ENCODE results near the gene B9D2. TPM values are rescaled to one million over a fixed set of nuclear protein-coding genes. Genes with fewer than 3 reads are reported as not detected.

Gene B9D2
- total RNA-seq, 2 experiments from 2014 or later: 10.6 to 12.8 TPM

DNA sequence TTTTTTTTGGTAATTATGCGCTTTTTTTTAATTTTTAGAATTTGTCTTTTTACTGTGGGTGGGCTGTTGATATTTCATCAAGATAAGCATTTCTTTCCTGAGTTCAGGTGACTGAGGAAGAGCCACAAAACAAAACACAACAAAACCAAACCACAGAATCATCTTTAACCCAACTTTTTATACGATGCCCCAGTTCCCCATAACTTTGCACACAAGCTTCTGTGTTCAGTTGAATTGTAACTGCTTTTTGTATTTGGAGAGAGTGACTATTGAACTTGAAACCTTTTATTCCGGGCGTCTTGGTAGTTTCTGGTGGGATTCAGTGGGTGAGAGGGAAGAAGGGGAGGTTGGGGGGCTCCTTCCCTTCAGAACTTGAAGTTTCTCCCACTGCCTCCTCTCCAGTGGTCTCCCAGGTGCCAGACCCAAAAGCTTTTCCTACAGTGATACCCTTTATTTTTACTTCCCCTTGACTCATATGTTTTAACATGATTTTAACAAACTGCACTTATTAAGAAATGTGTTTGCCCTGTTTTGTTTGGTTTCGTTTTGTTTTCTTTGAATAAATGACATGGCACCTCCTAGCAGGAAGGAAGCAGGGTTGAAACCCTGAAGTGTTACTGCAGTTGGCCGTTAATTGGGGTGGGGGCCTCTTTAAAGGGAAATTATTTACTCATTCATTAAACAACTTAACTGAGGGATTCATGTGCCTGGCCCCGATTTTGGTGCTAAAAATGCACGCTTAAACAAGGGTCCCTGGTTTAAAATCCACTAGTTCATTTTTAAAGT lies 56.7 kb downstream of the B9D2 start:
- peaks cover 86% of the 10 kb centered on the region for H3K4me1 Mint-ChIP-seq (ENCODE audit: low read depth)
- ChIA-PET POLR2A (interaction anchor here (1.0 to 8.3 kb wide), 6 partner anchors 10 to 530 kb away, joined by 3 to 105 read pairs (median 9); partner anchors contain the start of genes HNRNPUL1, RAB4B and TGFB1), CTCF (interaction anchor here (1.0 to 9.3 kb wide), 12 partner anchors 9 to 103 kb away, joined by 3 to 138 read pairs (median 10); partner anchors contain the start of genes B9D2 and HNRNPUL1)
- H3K27me3 Mint-ChIP-seq (ENCODE audit: low read depth): no peaks in the 10 kb centered on the region
- peak overlapping the region; percentile 96 for H3K4me3 Mint-ChIP-seq
- H3K36me3 Mint-ChIP-seq (ENCODE audit: low read depth): peaks cover 77% of the 10 kb centered on the region
- DNase-seq (no peak), ATAC-seq (no peak)
- no peaks in the 10 kb centered on the region for H3K9me3 Mint-ChIP-seq (ENCODE audit: insufficient read depth)
- H3K27ac Mint-ChIP-seq: peak overlapping the region; percentile 98

GRCh38 chr19:41305927-41306793 lies 57.8 kb downstream of the B9D2 start:
- ATAC-seq: no peak
- DNase-seq: no peak
- ChIA-PET CTCF (interaction anchor here (1.4 to 9.3 kb wide), 4 partner anchors 42 to 336 kb away, joined by 3 to 138 read pairs (median 6); partner anchors contain the start of gene HNRNPUL1), POLR2A (interaction anchor here (3.7 to 8.3 kb wide), 2 partner anchors 9 to 41 kb away, joined by 26 to 105 read pairs; partner anchors contain the start of gene HNRNPUL1)
- peak overlapping the region; percentile 98 for H3K27ac Mint-ChIP-seq
- H3K4me3 Mint-ChIP-seq: peak overlapping the region; percentile 96
- no peaks in the 10 kb centered on the region for H3K27me3 Mint-ChIP-seq (ENCODE audit: low read depth)
- no peaks in the 10 kb centered on the region for H3K9me3 Mint-ChIP-seq (ENCODE audit: insufficient read depth)
- H3K4me1 Mint-ChIP-seq (ENCODE audit: low read depth): peaks cover 87% of the 10 kb centered on the region
- H3K36me3 Mint-ChIP-seq (ENCODE audit: low read depth): peaks cover 81% of the 10 kb centered on the region

GRCh38 chr19:41304706-41305483 lies 59.1 kb downstream of the B9D2 start:
- H3K4me1 Mint-ChIP-seq (ENCODE audit: low read depth): peaks cover 96% of the 10 kb centered on the region
- no peak for ATAC-seq
- no peaks in the 10 kb centered on the region for H3K27me3 Mint-ChIP-seq (ENCODE audit: low read depth)
- no peaks in the 10 kb centered on the region for H3K9me3 Mint-ChIP-seq (ENCODE audit: insufficient read depth)
- CTCF ChIA-PET: interaction anchor here (1.2 to 9.3 kb wide), 4 partner anchors 13 to 335 kb away, joined by 3 to 138 read pairs (median 5); partner anchors contain the start of gene HNRNPUL1
- no peak for DNase-seq
- no peak overlapping the region for H3K4me3 Mint-ChIP-seq
- POLR2A ChIA-PET: interaction anchor here (1.3 to 8.3 kb wide), 2 partner anchors 40 to 47 kb away, joined by 3 to 105 read pairs; partner anchors contain the start of gene HNRNPUL1
- H3K27ac Mint-ChIP-seq: peak overlapping the region; percentile 66
- H3K36me3 Mint-ChIP-seq (ENCODE audit: low read depth): peaks cover 86% of the 10 kb centered on the region

Other genes starting within 250 kb of the B9D2 start
- not detected for gene CYP2F1, start 249.7 kb downstream of the B9D2 start, total RNA-seq
- under 1 TPM; 0.83 to 0.95 TPM for gene CYP2S1, start 170.9 kb downstream of the B9D2 start, total RNA-seq
- not detected for gene AXL, start 144.9 kb downstream of the B9D2 start, total RNA-seq
- 100 to 1,000 TPM; 332 to 340 TPM for gene HNRNPUL1, start 99.8 kb downstream of the B9D2 start, total RNA-seq
- gene CCDC97, start 54.0 kb downstream of the B9D2 start, total RNA-seq: 10 to 100 TPM; 33.5 to 36.1 TPM
- gene TGFB1, start 10.2 kb downstream of the B9D2 start, total RNA-seq: 100 to 1,000 TPM; 210 to 231 TPM
- 1 to 10 TPM; 5.3 to 6.4 TPM for gene TMEM91, start 12.4 kb upstream of the B9D2 start, total RNA-seq
- gene EXOSC5, start 33.2 kb upstream of the B9D2 start, total RNA-seq: 10 to 100 TPM; 25.3 to 26.6 TPM
- 10 to 100 TPM; 15.8 to 24.5 TPM for gene BCKDHA, start 33.7 kb upstream of the B9D2 start, total RNA-seq
- gene B3GNT8, start 63.2 kb upstream of the B9D2 start, total RNA-seq: 1 to 10 TPM; 2.9 to 5.2 TPM
- 10 to 100 TPM; 44.8 to 47.0 TPM for gene DMAC2, start 75.8 kb upstream of the B9D2 start, total RNA-seq
- not detected for gene ERICH4, start 79.0 kb upstream of the B9D2 start, total RNA-seq
- gene CEACAM21, start 212.0 kb upstream of the B9D2 start, total RNA-seq: 10 to 100 TPM; 41.8 to 49.4 TPM